Measurements from ENCODE around the gene PLA2G4E. TPM values are rescaled to one million over a fixed set of nuclear protein-coding genes. Genes with fewer than 3 reads are reported as not detected.

PLA2G4E gene
- total and polyA plus RNA-seq, 9 of the 15 experiments (the other 6 are each of a cell fraction or from before 2014, with no cell fraction given), result 0.03 TPM; not detected in 8

DNA sequence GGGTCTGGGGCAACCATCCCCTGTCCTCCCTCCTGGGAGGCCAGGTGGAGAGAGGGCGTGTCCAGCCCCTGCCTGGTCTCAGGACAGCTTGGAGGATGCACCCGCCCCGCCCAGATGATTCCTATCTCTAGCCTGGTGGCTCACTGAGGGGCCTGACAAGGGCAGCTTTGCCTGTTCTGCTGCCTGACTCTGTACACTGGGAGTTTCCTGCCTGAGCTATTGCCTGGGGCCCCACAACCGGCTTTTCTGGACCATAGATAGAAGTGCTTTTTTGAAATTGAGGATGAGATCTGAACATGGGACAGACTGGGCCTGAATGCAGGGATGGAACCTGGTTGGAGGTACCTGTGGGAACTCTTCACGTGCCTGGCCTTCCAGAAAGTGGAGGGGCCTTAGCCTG lies 751 bp upstream of the PLA2G4E start:
- Histone ChIP-seq H3K4me3 (no peak overlapping the region), H2AFZ (ENCODE audit: low read depth, low read length) (no peak overlapping the region), H4K20me1 (replicated peaks; ENCODE audit: control insufficient read depth, insufficient read depth, low read length) (no peaks in the 10 kb centered on the region; the same call in 1 of the 2 replicates), H3K4me1 (replicated peaks in 1 of 2; ENCODE audit: control insufficient read depth in 2 of 2, insufficient read depth in 2 of 2, low read length in 2 of 2) (no peaks in the 10 kb centered on the region; a peak in 1 of 5 replicates), H3K9me1 (ENCODE audit: control insufficient read depth, insufficient read depth, low read length) (no peaks in the 10 kb centered on the region), H3K79me2 (ENCODE audit: control insufficient read depth, insufficient read depth, low read length) (no peaks in the 10 kb centered on the region), H3K36me3 (ENCODE audit: control insufficient read depth, insufficient read depth, low read length) (no peaks in the 10 kb centered on the region), H3K4me2 (ENCODE audit: insufficient read depth, low read length) (no peak overlapping the region), H3K9ac (ENCODE audit: insufficient read depth in 1 of 2, low read depth in 2 of 2, low read length in 2 of 2) (no peak overlapping the region), H3K9me3 (replicated peaks; ENCODE audit: control insufficient read depth, insufficient read depth, low read depth, low read length) (peaks cover 3% of the 10 kb centered on the region; the same call in 1 of the 2 replicates), H3K27me3 (ENCODE audit: control insufficient read depth in 2 of 2, insufficient read depth in 2 of 2, low read length in 2 of 2) (peaks cover 10 to 23% of the 10 kb centered on the region in 2 experiments; a peak in 4 of 5 replicates), H3K27ac (ENCODE audit: extremely low read depth, low read depth, low read length) (no peak overlapping the region)
- DNase-seq (ENCODE audit: extremely low read depth in 1 of 4, low spot score in 3 of 4) (no peak), FAIRE-seq (no peak), ATAC-seq (no peak)
- in situ Hi-C loops (cut with MboI), result no loop called here
- POLR2A ChIA-PET, result interaction anchor here (0.6 kb wide), 2 partner anchors 66 to 1587 kb away, joined by 3 to 4 read pairs; no protein-coding TSS in a partner anchor
- no TSS peak for BruUV-seq (replicated peaks)
- intact Hi-C loops (cut with micrococcal nuclease), result no loop called here
- WGBS (ENCODE audit: insufficient coverage, low coverage, missing lambda C conversion rate), result 0% methylated on average over 5 of the region's 5 CpGs
- CTCF ChIA-PET (ENCODE audit: low intra/inter-chr PET ratio), result no interaction called here
- TF ChIP-seq ZBTB8A (IDR thresholded peaks at IDR 0.05; ENCODE audit: partially characterized antibody), result no peak
- no peak for TF ChIP-seq FOXM1 (IDR thresholded peaks at IDR 0.05; ENCODE audit: low read depth)
- no peak for TF ChIP-seq FOXM1 (CRISPR knock-in tag; IDR thresholded peaks at IDR 0.05; ENCODE audit: low read depth)
- no peak for TF ChIP-seq POLR2B (IDR thresholded peaks at IDR 0.05; ENCODE audit: low read depth, partially characterized antibody)
- TF ChIP-seq, protein P1, sequence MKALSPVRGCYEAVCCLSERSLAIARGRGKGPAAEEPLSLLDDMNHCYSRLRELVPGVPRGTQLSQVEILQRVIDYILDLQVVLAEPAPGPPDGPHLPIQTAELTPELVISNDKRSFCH (CRISPR knock-in tag; IDR thresholded peaks at IDR 0.05), result no peak
- TF ChIP-seq, protein P1 (tag; IDR thresholded peaks at IDR 0.05), result no peak
- TF ChIP-seq RBM25 (IDR thresholded peaks at IDR 0.05; ENCODE audit: low read depth, low read length, severe bottlenecking), result no peak
- TF ChIP-seq MTA3 (IDR thresholded peaks at IDR 0.05; ENCODE audit: borderline replicate concordance), result no peak
